ENCODE results near the gene NRCAM.

- TF ChIP-seq, protein P1, sequence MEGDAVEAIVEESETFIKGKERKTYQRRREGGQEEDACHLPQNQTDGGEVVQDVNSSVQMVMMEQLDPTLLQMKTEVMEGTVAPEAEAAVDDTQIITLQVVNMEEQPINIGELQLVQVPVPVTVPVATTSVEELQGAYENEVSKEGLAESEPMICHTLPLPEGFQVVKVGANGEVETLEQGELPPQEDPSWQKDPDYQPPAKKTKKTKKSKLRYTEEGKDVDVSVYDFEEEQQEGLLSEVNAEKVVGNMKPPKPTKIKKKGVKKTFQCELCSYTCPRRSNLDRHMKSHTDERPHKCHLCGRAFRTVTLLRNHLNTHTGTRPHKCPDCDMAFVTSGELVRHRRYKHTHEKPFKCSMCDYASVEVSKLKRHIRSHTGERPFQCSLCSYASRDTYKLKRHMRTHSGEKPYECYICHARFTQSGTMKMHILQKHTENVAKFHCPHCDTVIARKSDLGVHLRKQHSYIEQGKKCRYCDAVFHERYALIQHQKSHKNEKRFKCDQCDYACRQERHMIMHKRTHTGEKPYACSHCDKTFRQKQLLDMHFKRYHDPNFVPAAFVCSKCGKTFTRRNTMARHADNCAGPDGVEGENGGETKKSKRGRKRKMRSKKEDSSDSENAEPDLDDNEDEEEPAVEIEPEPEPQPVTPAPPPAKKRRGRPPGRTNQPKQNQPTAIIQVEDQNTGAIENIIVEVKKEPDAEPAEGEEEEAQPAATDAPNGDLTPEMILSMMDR (conservative IDR thresholded peaks at IDR 0.05 in 1 of 2, IDR thresholded peaks at IDR 0.05 in 1 of 2; ENCODE audit: extremely low read depth in 1 of 2, insufficient read depth in 1 of 2, low read depth in 1 of 2, low read length in 2 of 2) = no peak
- no peak for TF ChIP-seq EZH2 (IDR thresholded peaks at IDR 0.05; ENCODE audit: borderline replicate concordance, low read length)
Measured at GRCh38 chr7:108127461-108127860, 328.8 kb downstream of the NRCAM start.

Data from mammary epithelial cell (primary cell).